Measurements from ENCODE around the gene UFL1.
A peak's percentile ranks its signal among the peaks of the same experiment; 100 is the strongest.
"Not testable (repeated sequence)": the region's sequence is repeated elsewhere in the genome, so short reads cannot be mapped to it uniquely, and the experiment has no call there.

Gene UFL1

DNA sequence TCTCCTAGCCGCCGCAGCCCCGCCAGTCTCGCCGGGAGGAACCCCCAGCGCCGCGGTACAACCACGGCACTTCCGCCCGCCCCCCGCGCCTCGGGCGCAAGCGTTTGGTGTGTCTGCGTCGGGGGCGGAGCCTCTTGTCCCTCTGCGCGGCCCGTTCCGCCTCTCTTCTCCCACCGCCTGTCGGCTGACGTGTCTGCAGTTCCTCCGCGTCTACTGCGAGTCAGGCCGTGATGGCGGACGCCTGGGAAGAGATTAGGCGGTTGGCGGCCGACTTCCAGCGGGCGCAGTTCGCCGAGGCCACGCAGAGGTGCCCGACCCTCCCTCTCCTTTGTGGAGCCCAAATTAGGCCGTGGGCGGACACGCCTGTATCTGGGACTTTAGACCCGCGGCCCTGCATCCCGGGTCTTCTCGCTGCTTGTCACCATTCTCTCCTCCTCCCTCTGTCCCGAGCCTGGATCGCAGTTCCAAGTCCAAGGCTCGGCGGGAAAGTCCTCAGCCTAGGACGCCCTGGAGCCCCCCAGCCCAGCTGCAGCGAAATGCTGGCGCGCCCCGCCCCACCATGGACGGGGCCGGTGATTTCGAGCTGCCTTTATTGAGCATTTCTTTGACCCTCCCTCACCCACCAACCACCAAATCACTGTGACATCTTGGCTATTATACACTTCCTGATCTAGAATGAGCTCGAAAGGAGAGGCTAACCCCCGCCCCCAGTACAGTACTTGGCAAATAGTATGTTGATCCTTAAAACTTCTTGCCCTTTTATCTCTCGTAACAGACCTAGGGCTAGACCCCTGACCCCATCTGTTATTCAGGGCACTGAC lies at the start of gene UFL1:
UFL1 (plus strand) TSS at position 163 of the 821 bp plus-strand sequence; CDS start at position 231, 68 bp downstream.
- DNase-seq (ENCODE audit: low spot score), result peak; percentile 86

DNA sequence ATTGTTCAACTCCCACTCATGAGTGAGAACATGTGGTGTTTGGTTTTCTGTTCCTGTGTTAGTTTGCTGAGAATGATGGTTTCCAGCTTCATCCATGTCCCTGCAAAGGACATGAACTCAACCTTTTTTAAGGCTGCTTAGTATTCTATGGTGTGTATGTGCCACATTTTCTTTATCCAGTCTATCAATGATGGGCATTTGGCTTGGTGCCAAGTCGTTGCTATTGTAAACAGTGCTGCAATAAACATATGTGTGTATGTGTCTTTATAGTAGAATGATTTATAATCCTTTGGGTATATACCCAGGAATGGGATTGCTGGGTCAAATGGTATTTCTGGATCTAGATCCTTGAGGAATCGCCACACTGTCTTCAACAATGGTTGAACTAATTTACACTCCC lies 49.3 kb upstream of the UFL1 start:
- DNase-seq (ENCODE audit: low spot score), result not testable (repeated sequence)

DNA sequence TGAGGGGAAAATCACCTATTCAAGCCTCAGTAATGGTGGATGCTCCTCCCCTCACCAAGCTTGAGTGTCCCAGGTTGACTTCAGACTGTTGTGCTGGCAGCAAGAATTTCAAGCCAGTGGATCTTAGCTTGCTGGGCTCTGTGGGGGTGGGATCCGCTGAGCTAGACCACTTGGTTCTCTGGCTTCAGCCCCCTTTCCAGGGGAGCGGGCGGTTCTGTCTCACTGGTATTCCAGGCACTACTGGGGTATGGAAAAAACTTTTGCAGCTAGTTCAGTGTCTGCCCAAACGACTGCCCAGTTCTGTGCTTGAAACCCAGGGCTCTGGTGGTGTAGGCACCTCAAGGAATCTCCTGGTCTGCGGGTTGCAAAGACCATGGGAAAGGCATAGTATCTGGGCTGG lies 42.9 kb upstream of the UFL1 start:
- DNase-seq (ENCODE audit: low spot score), result no peak

GRCh38 chr6:96491926-96492325 lies 29.7 kb upstream of the UFL1 start:
- no peak for DNase-seq (ENCODE audit: low spot score)

GRCh38 chr6:96499781-96500180 lies 21.8 kb upstream of the UFL1 start:
- DNase-seq (ENCODE audit: low spot score), result no peak

GRCh38 chr6:96502915-96503314 lies 18.7 kb upstream of the UFL1 start:
- DNase-seq (ENCODE audit: low spot score), result no peak

- DNase-seq (ENCODE audit: low spot score), result no peak
Observed at GRCh38 chr6:96505363-96505762, 16.2 kb upstream of the UFL1 start.

DNA sequence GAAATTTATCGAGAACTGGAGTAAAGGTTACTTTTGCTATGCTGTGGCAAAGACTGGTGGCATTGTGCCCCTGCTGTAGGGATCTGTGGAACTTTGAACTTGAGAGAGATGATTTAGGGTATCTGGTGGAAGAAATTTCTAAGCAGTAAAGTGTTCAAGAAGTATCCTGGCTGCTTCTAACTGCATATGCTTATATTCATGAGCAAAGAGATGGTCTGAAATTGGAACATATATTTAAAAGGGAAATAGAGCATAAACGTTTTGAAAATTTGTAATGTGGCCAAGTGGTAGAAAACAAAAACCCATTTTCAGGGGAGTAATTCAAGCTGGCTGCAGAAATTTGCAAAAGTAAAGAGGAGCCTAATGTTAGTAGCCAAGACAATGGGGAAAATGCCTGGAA lies 12.3 kb upstream of the UFL1 start:
- no peak for DNase-seq (ENCODE audit: low spot score)

DNA sequence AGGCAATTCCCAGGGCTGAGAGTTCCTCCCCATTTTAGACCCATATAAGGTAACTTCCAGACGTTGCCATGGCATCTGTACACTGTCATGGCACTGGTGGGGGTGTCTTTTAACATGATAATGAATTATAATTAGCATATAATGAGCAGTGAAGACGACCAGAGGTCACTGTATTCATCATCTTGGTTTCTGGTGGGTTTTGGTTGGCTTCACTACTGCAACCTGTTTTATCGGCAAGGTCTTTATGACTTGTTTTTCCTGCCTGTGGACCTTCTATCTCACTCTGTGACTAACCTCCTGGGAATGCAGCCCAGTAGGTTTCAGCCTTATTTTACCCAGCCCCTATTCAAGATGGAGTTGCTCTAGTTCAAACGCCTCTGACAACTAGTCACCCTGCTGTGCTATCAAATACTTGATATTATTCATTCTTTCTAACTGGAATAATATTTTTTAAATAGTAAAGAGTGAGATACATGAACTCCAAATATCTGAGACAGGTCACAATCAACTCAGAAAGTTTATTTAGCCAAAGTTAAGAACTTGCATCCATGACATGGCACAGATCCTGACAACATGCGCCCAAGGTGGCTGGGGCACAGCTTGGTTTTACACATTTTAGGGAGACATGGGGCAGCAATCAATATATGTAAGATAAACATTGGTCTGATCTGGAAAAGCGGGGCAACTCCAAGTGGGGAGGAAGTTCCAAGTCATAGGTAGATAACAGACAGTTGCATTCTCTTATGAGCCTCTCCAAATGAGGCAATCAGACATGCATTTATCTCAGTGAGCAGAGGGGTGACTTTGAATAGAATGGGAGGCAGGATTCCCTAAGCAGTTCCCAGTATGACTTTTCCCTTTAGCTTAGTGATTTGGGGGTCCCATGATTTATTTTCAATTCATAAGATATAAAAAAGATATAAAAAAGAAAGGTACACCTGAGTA lies 1.2 kb upstream of the UFL1 start:
- no peak for DNase-seq (ENCODE audit: low spot score)

DNA sequence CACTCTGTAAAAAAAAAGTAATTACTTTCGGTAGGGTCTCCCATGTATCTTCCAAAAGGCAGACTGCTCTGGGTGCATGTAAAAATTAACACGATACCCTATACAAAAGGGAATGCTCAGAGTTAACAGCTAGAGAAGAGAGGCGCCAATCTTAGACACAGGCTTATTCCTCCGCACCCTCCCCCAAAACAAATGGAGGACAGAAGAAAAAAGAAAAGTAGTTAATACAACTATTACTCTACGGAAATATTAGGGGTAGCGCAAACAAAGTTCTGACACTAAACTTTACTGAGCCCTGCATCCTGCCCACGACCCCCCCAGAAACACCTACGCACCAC lies 331 bp upstream of the UFL1 start:
- DNase-seq (ENCODE audit: low spot score), result no peak

DNA sequence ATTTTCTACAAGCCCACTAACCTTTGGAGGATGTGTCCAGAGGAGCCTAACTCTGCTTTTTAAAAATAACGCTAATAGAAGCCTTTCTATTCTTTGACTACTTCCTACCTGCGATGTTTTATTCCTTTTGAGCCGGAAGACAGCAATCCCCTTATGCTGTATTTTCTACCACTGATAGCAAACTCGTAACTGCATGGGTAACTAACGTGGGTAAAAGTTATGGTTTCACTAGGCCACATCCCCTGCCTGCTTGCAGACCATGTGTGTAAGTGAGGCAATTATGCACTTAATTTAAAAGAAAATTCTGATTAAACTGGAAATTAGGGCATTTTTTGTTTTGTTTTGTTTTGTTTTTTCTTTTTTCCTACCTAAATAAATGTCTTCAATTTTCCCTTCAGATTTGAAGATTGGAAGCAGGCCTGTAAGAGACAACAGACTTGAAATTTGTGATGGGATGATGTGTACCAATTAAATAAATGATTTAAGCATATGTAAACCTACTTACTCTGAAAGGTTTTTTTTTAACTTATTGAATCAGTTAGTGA lies 931 bp downstream of the UFL1 start:
- peak; percentile 31 for DNase-seq (ENCODE audit: low spot score)

DNA sequence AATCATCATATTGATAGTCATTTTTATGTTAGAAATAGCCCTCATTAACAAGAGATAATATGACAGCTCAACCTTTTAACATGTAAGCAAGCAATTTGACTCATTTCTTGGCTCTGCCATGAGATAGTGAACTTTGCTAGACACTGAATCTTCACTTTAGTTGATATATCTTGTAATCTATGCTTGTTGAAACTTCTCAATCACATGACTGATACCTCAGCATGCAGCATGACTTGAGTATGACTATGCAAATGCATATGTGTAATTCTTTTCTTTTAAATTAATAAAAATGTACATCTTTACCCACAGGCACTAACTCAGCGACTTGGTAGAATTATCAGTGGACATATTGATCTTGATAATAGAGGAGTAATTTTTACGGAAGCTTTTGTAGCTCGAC lies 6.6 kb downstream of the UFL1 start:
- no peak for DNase-seq (ENCODE audit: low spot score)

GRCh38 chr6:96532399-96532798 lies 10.8 kb downstream of the UFL1 start:
- no peak for DNase-seq (ENCODE audit: low spot score)

DNA sequence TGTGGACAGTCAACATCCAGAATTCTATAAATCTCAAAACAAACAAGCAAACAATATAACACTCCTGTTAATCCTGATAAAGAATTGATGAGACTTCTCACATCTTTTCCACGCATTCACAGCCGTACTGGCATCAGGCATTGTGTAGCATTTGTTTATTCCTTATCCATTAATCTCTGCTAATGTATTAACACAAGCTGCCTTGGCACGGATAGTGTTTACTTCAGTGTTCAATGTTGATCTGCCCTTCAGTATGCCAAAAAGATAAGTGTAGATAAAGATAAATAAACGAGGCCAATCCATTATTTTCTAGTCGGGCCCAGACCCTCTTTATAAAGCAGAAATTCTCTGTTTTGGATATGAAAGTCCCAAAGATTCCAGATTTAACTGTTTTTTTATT lies 16.1 kb downstream of the UFL1 start:
- DNase-seq (ENCODE audit: low spot score), result no peak

GRCh38 chr6:96542702-96543101 lies 21.1 kb downstream of the UFL1 start:
- no peak for DNase-seq (ENCODE audit: low spot score)

DNA sequence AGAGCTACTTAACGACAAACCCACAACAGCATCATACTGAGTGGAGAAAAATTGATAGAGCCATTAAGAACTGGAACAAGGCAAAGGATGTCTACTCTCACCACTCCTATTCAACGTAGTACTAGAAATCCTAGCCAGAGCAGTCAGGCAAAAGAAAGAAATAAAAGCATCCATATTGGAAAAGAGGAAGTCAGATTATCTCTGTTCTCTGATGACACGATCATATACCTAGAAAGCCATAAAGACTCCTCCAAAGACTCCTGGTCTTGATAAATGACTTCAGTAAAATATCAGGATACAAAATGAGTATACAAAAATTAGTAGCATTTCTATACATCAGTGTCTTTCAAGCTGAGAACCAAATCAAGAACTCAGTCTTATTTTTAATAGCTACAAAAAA lies 24.3 kb downstream of the UFL1 start:
- DNase-seq (ENCODE audit: low spot score), result no peak

DNA sequence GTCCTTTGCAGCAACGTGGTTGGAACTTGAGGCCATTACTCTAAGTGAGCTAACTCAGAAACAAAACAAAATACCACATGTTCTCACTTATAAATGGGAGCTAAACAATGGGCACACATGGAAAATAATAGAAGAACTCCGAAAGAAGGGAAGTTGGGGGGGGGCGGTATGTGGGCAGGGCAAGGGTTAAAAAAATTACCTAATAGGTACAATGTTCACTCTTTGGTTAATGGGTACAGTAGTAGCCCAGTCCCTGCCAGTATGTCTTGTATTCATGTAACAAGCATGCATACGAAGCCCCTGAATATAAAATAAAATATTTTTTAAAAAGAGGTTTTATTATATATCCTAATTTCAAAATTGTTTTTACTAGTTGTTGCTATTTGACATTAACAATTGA lies 26.0 kb downstream of the UFL1 start:
- no peak for DNase-seq (ENCODE audit: low spot score)

DNA sequence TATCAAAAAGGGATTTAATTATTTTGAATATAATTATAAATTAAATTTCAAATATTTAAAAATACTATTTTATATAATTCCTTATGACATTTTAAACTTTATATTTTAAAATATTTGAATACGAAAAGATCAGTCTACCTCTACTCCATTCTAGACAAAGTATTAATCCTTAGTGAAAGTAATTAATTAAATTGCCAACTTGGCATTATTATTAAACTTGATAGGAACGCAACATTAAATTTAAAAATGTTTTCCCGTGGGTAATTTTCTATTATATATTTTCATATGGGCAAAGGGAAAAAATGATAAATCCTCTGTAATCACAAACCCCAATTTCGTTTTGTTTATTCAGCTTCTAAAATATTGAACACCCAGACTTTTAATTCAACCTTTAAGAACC lies 33.0 kb downstream of the UFL1 start:
- DNase-seq (ENCODE audit: low spot score), result no peak

DNA sequence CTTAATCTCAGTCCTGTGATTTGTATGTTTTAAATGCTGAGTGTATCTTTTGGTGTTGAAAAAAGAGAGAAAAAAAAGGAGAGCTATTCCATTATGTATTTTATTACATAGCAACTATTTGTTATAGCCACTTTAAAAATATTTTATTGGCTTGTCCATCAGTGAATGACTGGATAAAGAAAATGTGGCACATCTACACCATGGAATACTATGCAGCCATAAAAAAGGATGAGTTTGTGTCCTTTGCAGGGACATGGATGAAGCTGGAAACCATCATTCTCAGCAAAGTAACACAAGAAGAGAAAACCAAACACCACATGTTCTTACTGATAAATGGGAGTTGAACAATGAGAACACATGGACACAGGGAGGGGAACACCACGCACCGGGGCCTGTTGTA lies 38.1 kb downstream of the UFL1 start:
- DNase-seq (ENCODE audit: low spot score), result not testable (repeated sequence)

- no peak for DNase-seq (ENCODE audit: low spot score)
Observed at GRCh38 chr6:96562886-96563285, 41.3 kb downstream of the UFL1 start, which contains the start of gene FHL5. Gene FHL5 (plus strand): TSS chr6:96563128. CDS start chr6:96603614, 40,486 bp downstream.

DNA sequence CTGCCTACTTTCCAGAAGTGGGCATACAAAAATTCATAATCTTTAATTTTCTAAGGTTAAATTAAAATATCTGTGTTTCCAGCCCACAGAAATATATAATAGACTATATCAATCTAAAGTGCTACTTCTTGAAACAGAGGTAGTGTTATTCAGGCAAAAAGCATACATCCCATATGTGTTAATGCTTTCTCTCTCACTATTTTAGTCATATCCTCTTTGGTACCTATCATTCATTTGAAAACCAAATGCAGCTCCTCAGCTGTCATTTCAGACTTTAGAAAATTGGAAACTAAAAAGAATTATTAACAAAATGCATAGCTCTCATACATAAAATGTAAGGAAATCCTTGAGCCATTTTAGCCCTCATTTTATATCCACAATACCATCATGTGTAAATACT lies 42.2 kb downstream of the UFL1 start:
- no peak for DNase-seq (ENCODE audit: low spot score)

- no peak for DNase-seq (ENCODE audit: low spot score)
Observed at GRCh38 chr6:96570053-96570452, 48.4 kb downstream of the UFL1 start.

- DNase-seq (ENCODE audit: low spot score), result no peak
Observed at GRCh38 chr6:96571551-96571950, 49.9 kb downstream of the UFL1 start.
